ENCODE data around the gene B4GALT3. TPM values are rescaled to one million over a fixed set of nuclear protein-coding genes. Genes with fewer than 3 reads are reported as not detected.

Gene B4GALT3
- total and polyA plus RNA-seq, 2 of the 8 experiments (the other 6 are each of a cell fraction or from before 2014, with no cell fraction given) = 42.3 to 43.0 TPM

- H4K20me1 ChIP-seq (replicated peaks in 1 of 2; ENCODE audit: control insufficient read depth in 1 of 2, insufficient read depth in 2 of 2, low read length in 2 of 2) = peaks cover 1 to 4% of the 10 kb centered on the region in 2 experiments
- no peaks in the 10 kb centered on the region for H3K79me2 ChIP-seq (ENCODE audit: control insufficient read depth in 1 of 2, insufficient read depth in 2 of 2, low read length in 2 of 2)
- no peaks in the 10 kb centered on the region for H3K27me3 ChIP-seq (replicated peaks in 1 of 4; ENCODE audit: control insufficient read depth in 3 of 4, extremely low read depth in 1 of 4, insufficient read depth in 3 of 4, low read length in 3 of 4)
- CTCF ChIA-PET (ENCODE audit: partially characterized antibody) = interaction anchor here (1.0 to 23.7 kb wide), 6 partner anchors 10 to 168 kb away, joined by 3 to 427 read pairs (median 46); partner anchors contain the start of genes ADAMTS4, NDUFS2, SDHC and TOMM40L
- no peak within 1 kb of the TSS for H2BK5ac ChIP-seq (ENCODE audit: low read depth, low read length)
- H3K27ac ChIP-seq (ENCODE audit: low read depth, low read length) = no peak within 1 kb of the TSS
- TF ChIP-seq TEAD4 (IDR thresholded peaks at IDR 0.05; ENCODE audit: low read depth, low read length) (no peak), BCL11A (IDR thresholded peaks at IDR 0.05; ENCODE audit: low read depth in 2 of 2, low read length in 2 of 2) (no peak), JUND (IDR thresholded peaks at IDR 0.05; ENCODE audit: low read length) (no peak)
- TF ChIP-seq, protein P1, sequence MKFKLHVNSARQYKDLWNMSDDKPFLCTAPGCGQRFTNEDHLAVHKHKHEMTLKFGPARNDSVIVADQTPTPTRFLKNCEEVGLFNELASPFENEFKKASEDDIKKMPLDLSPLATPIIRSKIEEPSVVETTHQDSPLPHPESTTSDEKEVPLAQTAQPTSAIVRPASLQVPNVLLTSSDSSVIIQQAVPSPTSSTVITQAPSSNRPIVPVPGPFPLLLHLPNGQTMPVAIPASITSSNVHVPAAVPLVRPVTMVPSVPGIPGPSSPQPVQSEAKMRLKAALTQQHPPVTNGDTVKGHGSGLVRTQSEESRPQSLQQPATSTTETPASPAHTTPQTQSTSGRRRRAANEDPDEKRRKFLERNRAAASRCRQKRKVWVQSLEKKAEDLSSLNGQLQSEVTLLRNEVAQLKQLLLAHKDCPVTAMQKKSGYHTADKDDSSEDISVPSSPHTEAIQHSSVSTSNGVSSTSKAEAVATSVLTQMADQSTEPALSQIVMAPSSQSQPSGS (IDR thresholded peaks at IDR 0.05; ENCODE audit: low read length) = no peak
- H3K23me2 ChIP-seq (ENCODE audit: low read depth, low read length) = no peaks in the 10 kb centered on the region
- H2AFZ ChIP-seq (ENCODE audit: low read length) = no peak within 1 kb of the TSS
- no peak within 1 kb of the TSS; the same call in 1 of the 2 replicates for H4K8ac ChIP-seq (ENCODE audit: extremely low read depth, insufficient read depth, low read length)
- no peak within 1 kb of the TSS for H3K4me3 ChIP-seq (ENCODE audit: extremely low read depth in 1 of 4, insufficient read depth in 2 of 4, low read depth in 3 of 4, low read length in 4 of 4)
- POLR2A ChIA-PET (ENCODE audit: partially characterized antibody) = interaction anchor here (0.9 to 9.9 kb wide), 5 partner anchors 9 to 99 kb away, joined by 3 to 82 read pairs (median 5); partner anchors contain the start of genes ADAMTS4, NDUFS2 and SDHC
- H4K5ac ChIP-seq (ENCODE audit: insufficient read length, low read depth, low read length) = no peak within 1 kb of the TSS
- H4K91ac ChIP-seq (replicated peaks; ENCODE audit: insufficient read length, low read length) = no peak within 1 kb of the TSS
- 86% methylated on average over 10 of the region's 10 CpGs; no CpG with 5 or more reads in 1 of the 2 experiments for WGBS, 2 experiments (ENCODE audit: extremely low coverage in 1 of 2, insufficient coverage in 1 of 2, insufficient read length in 1 of 2, insufficient replicate concordance in 2 of 2, low coverage in 1 of 2, low lambda C conversion rate in 2 of 2, missing lambda C conversion rate in 1 of 2)
- no peaks in the 10 kb centered on the region for H3K9me3 ChIP-seq (ENCODE audit: insufficient read depth in 2 of 2, low read depth in 1 of 2, low read length in 1 of 2)
- DNase-seq (ENCODE audit: low read depth in 1 of 2, low spot score in 2 of 2) (no peak), FAIRE-seq (no peak)
- no peak within 1 kb of the TSS for H3K9ac ChIP-seq (replicated peaks in 1 of 4; ENCODE audit: extremely low read depth in 1 of 4, low read depth in 3 of 4, low read length in 3 of 4)
- H3K23ac ChIP-seq (ENCODE audit: insufficient read length) = no peak within 1 kb of the TSS
- no peaks in the 10 kb centered on the region for H3K79me1 ChIP-seq (ENCODE audit: low read depth, low read length)
- no peak within 1 kb of the TSS for H3K4me2 ChIP-seq (ENCODE audit: insufficient read depth in 1 of 2, low read depth in 2 of 2, low read length in 2 of 2)
- H3K36me3 ChIP-seq (ENCODE audit: control insufficient read depth in 2 of 4, insufficient read depth in 4 of 4, low read length in 3 of 4) = peaks cover 25 to 43% (median 40%) of the 10 kb centered on the region in 4 experiments
- H2BK12ac ChIP-seq (ENCODE audit: low read depth, low read length) = no peak within 1 kb of the TSS
- H3K14ac ChIP-seq (ENCODE audit: insufficient read length) = no peak within 1 kb of the TSS
- no peak within 1 kb of the TSS for H3K56ac ChIP-seq (replicated peaks; ENCODE audit: insufficient read length, low read depth, low read length)
- peaks cover 0 to 13% (median 1%) of the 10 kb centered on the region in 4 experiments; a peak in 6 of 7 replicates for H3K4me1 ChIP-seq (replicated peaks in 1 of 4; ENCODE audit: control insufficient read depth in 3 of 4, insufficient read depth in 4 of 4, low read length in 3 of 4)
- no peak within 1 kb of the TSS for H3K4ac ChIP-seq (replicated peaks; ENCODE audit: insufficient read length, low read depth, low read length)
- no peak within 1 kb of the TSS for H2BK15ac ChIP-seq (ENCODE audit: low read length)
- no peak within 1 kb of the TSS for H2BK120ac ChIP-seq (replicated peaks; ENCODE audit: low read depth, low read length)
- no peak within 1 kb of the TSS for H2BK20ac ChIP-seq (ENCODE audit: low read length)
- H2AK5ac ChIP-seq (ENCODE audit: low read depth, low read length) = no peak within 1 kb of the TSS
- no peak within 1 kb of the TSS for H3K18ac ChIP-seq (ENCODE audit: extremely low read depth, low read length)
Measured at GRCh38 chr1:161215076-161215475, 37.8 kb upstream of the B4GALT3 start, which contains the start of gene FCER1G. Gene FCER1G, plus strand, starts transcription at chr1:161215295. Its CDS starts 27 bp downstream, at chr1:161215322.

Measured in H1 (cell line).